Epithelial cell of proximal tubule (primary cell): Measurements from ENCODE around the gene KLHL25. TPM values are rescaled to one million over a fixed set of nuclear protein-coding genes. Genes with fewer than 3 reads are reported as not detected.

Experiments used
- DNase-seq: peaks from one replicate; pipeline ENCODE4 v3.0.0-alpha.2; 2011; ENCODE audit warnings: low read depth
- H3K4me3 ChIP-seq: 2 replicates; pipeline ENCODE4 v1.5.1; 2011; ENCODE audit warnings: low read depth, mild to moderate bottlenecking, low read length
- total RNA-seq: library from RNA; depleted of rRNA; stranded (reverse); fragments of >200 nt; gene quantifications from 2 replicates; pipeline ENCODE4 v1.2.3, GENCODE V29; 2015
- TF ChIP-seq, protein P1 (sequence below): conservative IDR thresholded peaks from 2 replicates; pipeline ENCODE4 v1.5.1; 2012; ENCODE audit warnings: low read depth, mild to moderate bottlenecking, low read length

Gene KLHL25, protein sequence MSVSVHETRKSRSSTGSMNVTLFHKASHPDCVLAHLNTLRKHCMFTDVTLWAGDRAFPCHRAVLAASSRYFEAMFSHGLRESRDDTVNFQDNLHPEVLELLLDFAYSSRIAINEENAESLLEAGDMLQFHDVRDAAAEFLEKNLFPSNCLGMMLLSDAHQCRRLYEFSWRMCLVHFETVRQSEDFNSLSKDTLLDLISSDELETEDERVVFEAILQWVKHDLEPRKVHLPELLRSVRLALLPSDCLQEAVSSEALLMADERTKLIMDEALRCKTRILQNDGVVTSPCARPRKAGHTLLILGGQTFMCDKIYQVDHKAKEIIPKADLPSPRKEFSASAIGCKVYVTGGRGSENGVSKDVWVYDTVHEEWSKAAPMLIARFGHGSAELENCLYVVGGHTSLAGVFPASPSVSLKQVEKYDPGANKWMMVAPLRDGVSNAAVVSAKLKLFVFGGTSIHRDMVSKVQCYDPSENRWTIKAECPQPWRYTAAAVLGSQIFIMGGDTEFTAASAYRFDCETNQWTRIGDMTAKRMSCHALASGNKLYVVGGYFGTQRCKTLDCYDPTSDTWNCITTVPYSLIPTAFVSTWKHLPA
- total RNA-seq: 8.1 and 9.7 TPM in 2 replicates

DNA sequence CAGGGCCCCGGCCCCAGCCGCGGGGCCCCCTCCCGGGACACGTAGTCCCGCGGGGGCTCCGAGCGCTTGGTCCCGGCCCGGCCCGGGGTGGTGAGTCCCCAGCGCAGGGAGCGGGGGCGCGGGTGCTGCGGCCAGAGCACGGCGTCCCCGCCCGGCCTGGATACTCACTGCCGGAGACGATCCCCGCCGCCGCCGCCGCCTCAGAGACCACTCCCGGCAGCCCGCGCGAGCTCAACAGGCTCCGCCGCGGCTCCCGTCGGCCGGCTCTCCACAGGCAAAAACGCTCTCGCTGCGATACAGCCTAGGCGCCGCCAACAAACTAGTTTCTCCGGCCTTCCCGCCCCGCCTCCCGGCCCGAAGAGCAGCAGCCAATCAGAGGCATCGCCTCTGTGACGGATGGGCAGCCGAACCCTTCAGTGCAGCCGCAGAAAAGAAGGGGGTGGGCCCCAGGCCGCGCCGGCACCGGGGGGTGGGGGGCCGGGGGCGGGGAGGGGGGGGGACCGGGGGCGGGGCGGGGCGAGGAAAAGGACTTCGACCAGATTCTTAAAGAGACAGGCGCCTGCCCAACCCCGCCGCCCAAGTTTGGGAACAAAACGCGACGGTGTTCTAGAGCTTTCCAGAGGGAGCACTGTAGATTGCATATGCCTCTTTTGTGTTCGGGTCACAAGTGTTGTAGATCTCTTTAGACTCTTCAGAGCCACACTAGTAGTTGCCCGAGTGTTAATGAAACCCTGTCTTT, at the start of gene KLHL25:
Gene KLHL25, minus strand, starts transcription at position 328 of the 739 bp plus-strand sequence. CDS start 25,115 bp downstream, outside the sequence.
- peak within 1 kb of the TSS; percentile 76 for H3K4me3 ChIP-seq
- TF ChIP-seq, protein P1, sequence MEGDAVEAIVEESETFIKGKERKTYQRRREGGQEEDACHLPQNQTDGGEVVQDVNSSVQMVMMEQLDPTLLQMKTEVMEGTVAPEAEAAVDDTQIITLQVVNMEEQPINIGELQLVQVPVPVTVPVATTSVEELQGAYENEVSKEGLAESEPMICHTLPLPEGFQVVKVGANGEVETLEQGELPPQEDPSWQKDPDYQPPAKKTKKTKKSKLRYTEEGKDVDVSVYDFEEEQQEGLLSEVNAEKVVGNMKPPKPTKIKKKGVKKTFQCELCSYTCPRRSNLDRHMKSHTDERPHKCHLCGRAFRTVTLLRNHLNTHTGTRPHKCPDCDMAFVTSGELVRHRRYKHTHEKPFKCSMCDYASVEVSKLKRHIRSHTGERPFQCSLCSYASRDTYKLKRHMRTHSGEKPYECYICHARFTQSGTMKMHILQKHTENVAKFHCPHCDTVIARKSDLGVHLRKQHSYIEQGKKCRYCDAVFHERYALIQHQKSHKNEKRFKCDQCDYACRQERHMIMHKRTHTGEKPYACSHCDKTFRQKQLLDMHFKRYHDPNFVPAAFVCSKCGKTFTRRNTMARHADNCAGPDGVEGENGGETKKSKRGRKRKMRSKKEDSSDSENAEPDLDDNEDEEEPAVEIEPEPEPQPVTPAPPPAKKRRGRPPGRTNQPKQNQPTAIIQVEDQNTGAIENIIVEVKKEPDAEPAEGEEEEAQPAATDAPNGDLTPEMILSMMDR: no peak
- no peak for DNase-seq

DNA sequence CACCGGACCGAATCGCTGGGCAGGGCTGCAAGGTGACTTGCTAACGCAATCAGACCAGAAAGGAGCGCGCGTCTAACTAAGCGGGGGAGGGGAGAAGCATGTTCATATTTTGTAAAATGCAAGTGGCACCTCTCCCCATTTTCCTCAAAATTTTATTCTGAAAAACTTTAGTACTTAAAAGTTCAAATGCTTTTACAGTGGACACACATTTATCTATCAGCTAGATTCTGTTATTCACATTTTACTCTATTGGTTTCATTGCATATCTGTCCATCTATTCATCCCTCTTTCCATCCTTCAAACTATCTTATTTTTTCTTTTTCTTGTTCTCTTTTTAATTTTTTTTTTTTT, 46.1 kb upstream of the KLHL25 start:
- TF ChIP-seq, protein P1: no peak
- DNase-seq: no peak
- H3K4me3 ChIP-seq: no peak overlapping the region

DNA sequence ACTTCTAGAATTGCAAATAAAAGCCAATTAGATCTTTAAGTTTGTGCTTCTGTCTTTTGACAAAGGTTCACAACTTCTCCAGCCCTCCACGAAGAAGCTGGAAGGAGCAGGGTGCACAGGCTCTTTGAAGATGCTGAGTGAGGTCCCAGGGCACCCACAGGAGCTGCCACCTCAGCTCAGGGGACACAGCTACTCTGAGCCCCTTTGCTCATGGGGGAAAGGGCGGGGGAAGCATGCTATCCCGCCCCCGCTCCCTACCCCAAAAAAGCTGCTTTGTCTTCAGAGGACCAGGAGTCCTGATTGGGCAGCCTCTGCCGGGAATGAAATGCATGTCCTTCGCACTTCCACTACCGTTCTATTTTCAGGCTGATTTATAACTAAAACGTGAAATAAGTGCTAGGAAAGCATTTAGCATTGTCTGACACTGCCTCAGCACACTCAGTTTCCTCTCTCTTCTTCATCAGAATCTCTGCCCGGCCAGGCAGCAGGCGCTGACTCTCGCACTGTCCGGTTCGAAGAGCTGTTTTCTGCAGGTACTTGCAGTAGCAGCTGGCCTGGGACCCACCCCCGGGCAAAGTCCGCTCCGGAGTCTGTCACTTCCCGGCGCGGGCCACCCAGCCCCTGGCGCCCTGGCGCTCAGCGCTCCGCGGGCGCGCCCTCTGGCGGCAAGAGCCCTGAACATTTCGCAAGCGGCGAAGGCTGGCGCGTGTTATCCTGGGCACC, 45.5 kb upstream of the KLHL25 start:
- TF ChIP-seq, protein P1: peak; percentile 91
- peak overlapping the region; percentile 31 for H3K4me3 ChIP-seq
- no peak for DNase-seq

DNA sequence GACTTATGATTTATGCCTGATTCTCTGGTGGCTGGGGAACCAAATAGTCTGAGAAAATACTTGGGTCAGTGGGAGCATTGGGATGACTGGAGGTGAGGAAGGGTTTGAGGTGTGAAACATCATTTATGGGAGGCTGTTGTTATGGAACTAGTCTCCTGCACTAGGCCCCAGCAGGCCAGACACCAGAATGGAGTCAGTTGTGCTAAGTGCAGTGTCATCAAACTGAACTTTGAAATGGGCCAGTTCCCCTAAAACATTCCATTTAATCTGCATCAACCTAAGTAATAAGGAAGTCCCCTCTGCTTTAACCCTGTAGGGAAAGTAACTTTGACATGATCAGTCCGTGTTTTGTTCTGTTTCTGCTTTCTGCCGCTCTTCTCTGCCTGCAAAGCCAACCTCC, 44.9 kb upstream of the KLHL25 start:
- no peak for DNase-seq
- no peak overlapping the region for H3K4me3 ChIP-seq
- TF ChIP-seq, protein P1: no peak

DNA sequence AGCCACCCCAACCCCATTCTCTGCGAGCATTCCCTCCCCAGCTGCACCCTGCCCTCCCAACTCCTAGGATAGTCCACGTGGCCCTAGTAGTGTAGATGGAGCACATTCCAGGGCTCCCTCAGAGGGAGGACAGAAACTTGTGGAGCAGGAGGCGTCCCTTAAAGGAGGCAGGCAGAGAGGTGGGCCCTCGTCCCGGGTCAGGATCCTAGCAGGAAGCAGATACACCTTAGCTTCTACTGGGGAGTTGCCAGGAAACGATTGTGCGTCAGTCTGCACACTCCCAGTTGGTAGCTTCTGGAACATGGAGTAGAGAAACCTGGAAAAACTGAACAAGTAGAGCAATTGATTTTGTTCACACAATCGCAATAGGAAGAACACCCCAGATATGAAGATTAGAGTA, 43.9 kb upstream of the KLHL25 start:
- DNase-seq: no peak
- TF ChIP-seq, protein P1: no peak
- no peak overlapping the region for H3K4me3 ChIP-seq

DNA sequence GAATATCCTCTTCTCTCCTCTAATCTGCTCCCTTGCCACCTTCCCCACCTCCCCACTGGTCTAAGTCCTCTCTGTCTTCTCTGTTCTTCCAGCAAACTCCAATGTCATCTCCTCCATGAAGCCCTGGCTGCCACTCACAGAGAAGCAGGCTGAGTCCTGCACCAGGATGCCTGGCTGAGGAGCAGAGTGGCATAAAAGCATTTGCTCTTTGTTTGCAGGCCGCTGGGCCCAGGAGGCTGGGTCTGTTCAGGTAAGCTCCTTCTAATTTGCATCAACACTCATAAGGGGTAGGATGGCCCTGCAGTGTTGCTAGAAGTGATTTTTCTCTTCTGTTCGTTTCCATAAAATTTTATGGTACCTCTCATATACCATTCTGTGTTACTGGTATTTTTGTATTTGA, 43.2 kb upstream of the KLHL25 start:
- no peak for DNase-seq
- TF ChIP-seq, protein P1: no peak
- no peak overlapping the region for H3K4me3 ChIP-seq
